Spleen (tissue), 7 donors: ENCODE results near the gene DUSP16.

Source experiments
- CTCF ChIP-seq, 11 experiments: fragments of 200-600 bp in 7 of 11; fragments of 450-650 bp in 4 of 11; sonication (generic) in 4 of 11; IDR thresholded peaks in 8 of 11; conservative IDR thresholded peaks in 3 of 11; 1 replicate in 7 of 11; 2 replicates in 4 of 11; pipeline versions ENCODE4 v1.4.0 to v1.8.0; 2016 to 2021; ENCODE audit warnings: antibody characterized with exemption in 11 of 11, inconsistent platforms in 4 of 11, mild to moderate bottlenecking in 1 of 11
- POLR2A ChIP-seq, 3 donors: fragments of 450-650 bp; IDR thresholded peaks; one replicate each; pipeline ENCODE4 v1.5.1; 2017; ENCODE audit warnings: antibody characterized with exemption in 3 of 3, mild to moderate bottlenecking in 1 of 3
- POLR2AphosphoS5 ChIP-seq, 3 donors: sonication (generic); formaldehyde crosslinking; IDR thresholded peaks; one replicate each; pipeline ENCODE4 v1.5.1; 2017; ENCODE audit warnings: antibody characterized with exemption in 3 of 3
- donor health status: DM: no; HTN: no; CAD: no; lungs with moderate emphysema.
- donor health status: DM: no; HTN: no; CAD: no.
- donor health status: DM: no; HTN: no; CAD: no.

GRCh38 chr12:12511021-12511783 lies 51.5 kb downstream of the DUSP16 start:
- TF ChIP-seq CTCF (IDR thresholded peaks at IDR 0.05 in 8 of 11, conservative IDR thresholded peaks at IDR 0.05 in 3 of 11) = no peak
- no peak for TF ChIP-seq POLR2AphosphoS5 (IDR thresholded peaks at IDR 0.05)
- no peak for TF ChIP-seq POLR2A (IDR thresholded peaks at IDR 0.05)
